ENCODE data around the gene ERRFI1.

- peak; percentile 76; the same call in 1 of the 2 replicates for TF ChIP-seq POLR2AphosphoS5 (IDR thresholded peaks at IDR 0.05; ENCODE audit: borderline replicate concordance, low read depth, low read length)
- TF ChIP-seq EZH2 (IDR thresholded peaks at IDR 0.05), result no peak
- TF ChIP-seq FOXP2 (optimal IDR thresholded peaks at IDR 0.05; ENCODE audit: control extremely low read depth, extremely low read length, insufficient read depth), result no peak
These were observed 21.8 kb upstream of the ERRFI1 start for GRCh38 chr1:8047686-8048445.
